HG02759 (cell line): ENCODE results near the gene ZNF587.
"Not testable (repeated sequence)": the region's sequence is repeated elsewhere in the genome, so short reads cannot be mapped to it uniquely, and the experiment has no call there.

Experiments used
- ATAC-seq: cut with Tn5 transposase; IDR thresholded peaks from one replicate; pipeline ENCODE4 v1.9.1; 2021; ENCODE audit warnings: mild to moderate bottlenecking, moderate library complexity; ENCODE audit not compliant: unreplicated experiment

The ZNF587 gene

GRCh38 chr19:57821501-57821900, 28.2 kb upstream of the ZNF587 start:
- ATAC-seq: not testable (repeated sequence)

- ATAC-seq: not testable (repeated sequence)
Observed at GRCh38 chr19:57823155-57823554, 26.5 kb upstream of the ZNF587 start.

GRCh38 chr19:57823608-57824007, 26.1 kb upstream of the ZNF587 start:
- ATAC-seq: not testable (repeated sequence)

- no peak for ATAC-seq
Observed at GRCh38 chr19:57825511-57825910, 24.1 kb upstream of the ZNF587 start.

GRCh38 chr19:57829316-57829715, 20.3 kb upstream of the ZNF587 start:
- ATAC-seq: no peak

GRCh38 chr19:57830071-57830602, 19.5 kb upstream of the ZNF587 start, which contains the start of gene ZNF587B:
Gene ZNF587B, plus strand, starts transcription at chr19:57830299. Its CDS starts 230 bp downstream, at chr19:57830529.
- no peak for ATAC-seq

GRCh38 chr19:57836991-57837390, 12.7 kb upstream of the ZNF587 start:
- ATAC-seq: not testable (repeated sequence)

- not testable (repeated sequence) for ATAC-seq
Observed at GRCh38 chr19:57838622-57839191, 11.0 kb upstream of the ZNF587 start.

GRCh38 chr19:57841122-57841763, 8.4 kb upstream of the ZNF587 start:
- no peak for ATAC-seq

- not testable (repeated sequence) for ATAC-seq
Observed at GRCh38 chr19:57847164-57847563, 2.5 kb upstream of the ZNF587 start.

GRCh38 chr19:57849162-57849665, 445 bp upstream of the ZNF587 start:
- peak; percentile 33 for ATAC-seq

GRCh38 chr19:57850553-57851017, 926 bp downstream of the ZNF587 start:
- no peak for ATAC-seq

GRCh38 chr19:57851812-57852603, 2.3 kb downstream of the ZNF587 start:
- ATAC-seq: not testable (repeated sequence)

- ATAC-seq: not testable (repeated sequence)
Observed at GRCh38 chr19:57854117-57854516, 4.5 kb downstream of the ZNF587 start.

- not testable (repeated sequence) for ATAC-seq
Observed at GRCh38 chr19:57862351-57862750, 12.7 kb downstream of the ZNF587 start.

GRCh38 chr19:57867868-57868492, 18.3 kb downstream of the ZNF587 start:
- no peak for ATAC-seq

GRCh38 chr19:57869655-57870054, 20.0 kb downstream of the ZNF587 start:
- ATAC-seq: not testable (repeated sequence)

- ATAC-seq: no peak
Observed at GRCh38 chr19:57870225-57870624, 20.6 kb downstream of the ZNF587 start.

- no peak for ATAC-seq
Observed at GRCh38 chr19:57872450-57872849, 22.8 kb downstream of the ZNF587 start.

GRCh38 chr19:57873883-57874799, 24.5 kb downstream of the ZNF587 start:
- not testable (repeated sequence) for ATAC-seq
